ENCODE data around the gene CD33. TPM values are rescaled to one million over a fixed set of nuclear protein-coding genes. Genes with fewer than 3 reads are reported as not detected.

CD33 gene
- total and polyA plus RNA-seq, 9 of the 15 experiments (the other 6 are each of a cell fraction or from before 2014, with no cell fraction given): 36.1 to 88.6 (median 49.6) TPM

DNA sequence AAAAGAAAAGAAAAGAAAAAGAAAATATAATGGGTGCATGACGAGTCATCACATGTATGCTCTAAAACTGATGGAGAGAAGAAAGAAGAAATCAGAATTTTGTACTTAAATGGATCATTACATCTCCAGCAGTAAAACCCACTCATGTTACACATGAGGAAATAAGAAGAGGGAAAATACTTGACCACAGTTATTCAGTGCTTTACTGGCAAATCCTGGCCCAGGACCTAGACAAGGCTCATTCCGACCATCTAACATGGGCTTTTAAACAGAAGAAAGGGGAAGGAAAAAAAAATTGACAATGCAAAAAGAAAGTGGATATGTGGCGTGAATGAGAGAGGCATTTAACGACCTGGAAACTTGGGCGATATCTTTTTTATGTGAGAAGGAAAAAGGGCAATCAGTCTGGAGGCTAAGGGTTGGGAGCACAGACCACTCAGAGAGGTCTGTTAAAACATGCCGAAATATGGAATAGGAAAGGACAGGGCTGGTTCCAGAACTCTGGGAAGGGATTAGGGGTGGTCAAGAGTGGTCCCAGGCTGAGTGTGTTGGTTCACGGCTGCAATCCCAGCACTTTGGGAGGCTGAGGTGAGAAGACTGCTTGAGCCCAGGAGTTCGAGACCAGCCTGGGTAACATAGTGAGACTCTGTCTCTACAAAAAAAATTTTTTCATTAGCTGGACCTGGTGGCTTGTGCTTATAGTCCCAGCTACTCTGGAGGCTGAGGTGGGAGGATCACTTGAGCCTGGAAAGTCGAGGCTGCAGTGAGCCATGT is 27.6 kb downstream of the CD33 start:
- H3K36me3 ChIP-seq (ENCODE audit: control insufficient read depth, insufficient read depth, low read length): no peaks in the 10 kb centered on the region
- in situ Hi-C loops (cut with MboI): no loop called here
- no peak overlapping the region for H3K4me2 ChIP-seq (ENCODE audit: insufficient read depth, low read length)
- BruUV-seq (replicated peaks): no TSS peak
- H3K27ac ChIP-seq (ENCODE audit: extremely low read depth, low read depth, low read length): no peak overlapping the region
- no peaks in the 10 kb centered on the region for H4K20me1 ChIP-seq (replicated peaks; ENCODE audit: control insufficient read depth, insufficient read depth, low read length)
- ATAC-seq: no peak
- H3K4me3 ChIP-seq: no peak overlapping the region
- no peaks in the 10 kb centered on the region for H3K9me1 ChIP-seq (ENCODE audit: control insufficient read depth, insufficient read depth, low read length)
- peaks cover 0 to 2% of the 10 kb centered on the region in 2 experiments; a peak in 1 of 5 replicates for H3K4me1 ChIP-seq (replicated peaks in 1 of 2; ENCODE audit: control insufficient read depth in 2 of 2, insufficient read depth in 2 of 2, low read length in 2 of 2)
- intact Hi-C loops (cut with micrococcal nuclease): no loop called here
- H3K79me2 ChIP-seq (ENCODE audit: control insufficient read depth, insufficient read depth, low read length): no peaks in the 10 kb centered on the region
- H3K9me3 ChIP-seq (replicated peaks; ENCODE audit: control insufficient read depth, insufficient read depth, low read depth, low read length): no peaks in the 10 kb centered on the region
- H3K27me3 ChIP-seq (ENCODE audit: control insufficient read depth in 2 of 2, insufficient read depth in 2 of 2, low read length in 2 of 2): no peaks in the 10 kb centered on the region
- CTCF ChIA-PET (ENCODE audit: low intra/inter-chr PET ratio): interaction anchor here (0.6 kb wide), 1 partner anchor 1138 kb away, joined by 3 read pairs; no protein-coding TSS in a partner anchor
- H2AFZ ChIP-seq (ENCODE audit: low read depth, low read length): no peak overlapping the region
- no peak for TF ChIP-seq U2AF2 (optimal IDR thresholded peaks at IDR 0.05; ENCODE audit: low read depth, low read length)
- POLR2A ChIA-PET: interaction anchor here (0.6 kb wide), 1 partner anchor 320 kb away, joined by 3 read pairs; no protein-coding TSS in a partner anchor
- FAIRE-seq: no peak
- no peak for DNase-seq (ENCODE audit: extremely low read depth in 1 of 4, low spot score in 3 of 4)
- H3K9ac ChIP-seq (ENCODE audit: insufficient read depth in 1 of 2, low read depth in 2 of 2, low read length in 2 of 2): no peak overlapping the region
- 54% methylated on average over 9 of the region's 9 CpGs for WGBS (ENCODE audit: insufficient coverage, low coverage, missing lambda C conversion rate)

DNA sequence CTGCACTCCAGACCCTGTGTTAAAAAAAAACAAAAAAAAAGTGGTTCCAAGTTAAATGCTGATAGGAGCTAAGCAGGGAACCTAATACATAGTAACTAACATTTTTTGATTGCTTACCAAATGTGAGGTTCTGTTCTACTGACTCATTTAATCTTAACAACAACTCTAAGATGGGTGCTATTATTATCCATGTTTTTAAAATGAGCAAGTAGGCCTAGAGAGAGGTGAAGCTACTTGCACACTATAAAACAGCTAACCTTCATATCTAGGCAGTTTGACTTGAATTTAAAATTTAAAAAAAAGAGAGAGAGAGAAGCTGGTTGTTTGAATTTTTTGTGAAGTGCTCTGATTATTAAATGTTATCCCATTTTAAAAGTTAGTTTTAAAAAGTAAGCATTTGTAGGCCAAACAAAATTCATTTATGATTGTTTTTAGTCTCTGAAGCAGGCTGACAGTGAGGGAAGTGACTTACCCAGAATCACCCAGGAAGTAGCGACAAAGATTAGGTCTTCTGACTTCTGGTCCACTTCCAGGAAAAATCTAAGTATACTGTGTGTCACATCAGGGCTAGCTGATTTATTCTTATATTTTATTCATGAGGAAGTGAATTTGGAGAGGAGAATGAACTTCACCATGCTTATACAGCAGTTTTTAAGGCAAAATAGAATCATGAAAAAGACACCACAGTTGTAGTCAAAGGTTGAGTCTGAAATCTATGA is 28.4 kb downstream of the CD33 start:
- no peaks in the 10 kb centered on the region for H3K79me2 ChIP-seq (ENCODE audit: control insufficient read depth, insufficient read depth, low read length)
- CTCF ChIA-PET (ENCODE audit: low intra/inter-chr PET ratio): interaction anchor here (0.6 kb wide), 1 partner anchor 1137 kb away, joined by 3 read pairs; no protein-coding TSS in a partner anchor
- H3K27me3 ChIP-seq (ENCODE audit: control insufficient read depth in 2 of 2, insufficient read depth in 2 of 2, low read length in 2 of 2): no peaks in the 10 kb centered on the region
- peak; percentile 32 for TF ChIP-seq MEIS2 (IDR thresholded peaks at IDR 0.05; ENCODE audit: partially characterized antibody)
- TF ChIP-seq, protein P1, sequence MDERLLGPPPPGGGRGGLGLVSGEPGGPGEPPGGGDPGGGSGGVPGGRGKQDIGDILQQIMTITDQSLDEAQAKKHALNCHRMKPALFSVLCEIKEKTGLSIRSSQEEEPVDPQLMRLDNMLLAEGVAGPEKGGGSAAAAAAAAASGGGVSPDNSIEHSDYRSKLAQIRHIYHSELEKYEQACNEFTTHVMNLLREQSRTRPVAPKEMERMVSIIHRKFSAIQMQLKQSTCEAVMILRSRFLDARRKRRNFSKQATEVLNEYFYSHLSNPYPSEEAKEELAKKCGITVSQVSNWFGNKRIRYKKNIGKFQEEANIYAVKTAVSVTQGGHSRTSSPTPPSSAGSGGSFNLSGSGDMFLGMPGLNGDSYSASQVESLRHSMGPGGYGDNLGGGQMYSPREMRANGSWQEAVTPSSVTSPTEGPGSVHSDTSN (CRISPR knock-in tag; IDR thresholded peaks at IDR 0.05; ENCODE audit: low read depth): no peak
- TF ChIP-seq, protein P1 (tag; conservative IDR thresholded peaks at IDR 0.05; ENCODE audit: low read depth): 0 out of 2 replicates have a peak, but pooled peaks have one; percentile 7
- no peak for TF ChIP-seq STAT5B (CRISPR knock-in tag; IDR thresholded peaks at IDR 0.05)
- TF ChIP-seq, protein P2, sequence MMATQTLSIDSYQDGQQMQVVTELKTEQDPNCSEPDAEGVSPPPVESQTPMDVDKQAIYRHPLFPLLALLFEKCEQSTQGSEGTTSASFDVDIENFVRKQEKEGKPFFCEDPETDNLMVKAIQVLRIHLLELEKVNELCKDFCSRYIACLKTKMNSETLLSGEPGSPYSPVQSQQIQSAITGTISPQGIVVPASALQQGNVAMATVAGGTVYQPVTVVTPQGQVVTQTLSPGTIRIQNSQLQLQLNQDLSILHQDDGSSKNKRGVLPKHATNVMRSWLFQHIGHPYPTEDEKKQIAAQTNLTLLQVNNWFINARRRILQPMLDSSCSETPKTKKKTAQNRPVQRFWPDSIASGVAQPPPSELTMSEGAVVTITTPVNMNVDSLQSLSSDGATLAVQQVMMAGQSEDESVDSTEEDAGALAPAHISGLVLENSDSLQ (IDR thresholded peaks at IDR 0.05): peak; percentile 23; the same call in 1 of the 2 replicates
- 0 out of 2 replicates have a peak, but pooled peaks have one; percentile 26 for TF ChIP-seq C11orf30 (IDR thresholded peaks at IDR 0.05; ENCODE audit: low read depth)

More for the DNA sequence above, 28.4 kb downstream of the CD33 start:
- WGBS (ENCODE audit: insufficient coverage, low coverage, missing lambda C conversion rate): 0% methylated on average over 1 of the region's 1 CpG
- FAIRE-seq (no peak), ATAC-seq (no peak), DNase-seq (ENCODE audit: extremely low read depth in 1 of 4, low spot score in 3 of 4) (peak in 1 of 4 experiments; percentile 15)
- POLR2A ChIA-PET: interaction anchor here (0.6 kb wide), 1 partner anchor 320 kb away, joined by 3 read pairs; no protein-coding TSS in a partner anchor
- peaks cover 0 to 10% of the 10 kb centered on the region in 2 experiments; a peak in 2 of 5 replicates for H3K4me1 ChIP-seq (replicated peaks in 1 of 2; ENCODE audit: control insufficient read depth in 2 of 2, insufficient read depth in 2 of 2, low read length in 2 of 2)
- H3K9me1 ChIP-seq (ENCODE audit: control insufficient read depth, insufficient read depth, low read length): no peaks in the 10 kb centered on the region
- no peak overlapping the region for H3K9ac ChIP-seq (ENCODE audit: insufficient read depth in 1 of 2, low read depth in 2 of 2, low read length in 2 of 2)
- no peak overlapping the region for H3K4me2 ChIP-seq (ENCODE audit: insufficient read depth, low read length)
- no peaks in the 10 kb centered on the region for H4K20me1 ChIP-seq (replicated peaks; ENCODE audit: control insufficient read depth, insufficient read depth, low read length)
- no peak overlapping the region for H3K27ac ChIP-seq (ENCODE audit: extremely low read depth, low read depth, low read length)
- BruUV-seq (replicated peaks): no TSS peak
- intact Hi-C loops (cut with micrococcal nuclease): no loop called here
- H3K9me3 ChIP-seq (replicated peaks; ENCODE audit: control insufficient read depth, insufficient read depth, low read depth, low read length): no peaks in the 10 kb centered on the region
- H3K36me3 ChIP-seq (ENCODE audit: control insufficient read depth, insufficient read depth, low read length): no peaks in the 10 kb centered on the region
- in situ Hi-C loops (cut with MboI): no loop called here
- H3K4me3 ChIP-seq: no peak overlapping the region
- no peak overlapping the region for H2AFZ ChIP-seq (ENCODE audit: low read depth, low read length)
